K562 (cell line): ENCODE results near the gene COL5A3. TPM values are rescaled to one million over a fixed set of nuclear protein-coding genes. Genes with fewer than 3 reads are reported as not detected.

ENCODE experiments used
- CSDE1 ChIP-seq, 2 experiments: fragments of 450-650 bp; IDR thresholded peaks; 2 replicates each; pipeline ENCODE4 v1.6.1; 2016; ENCODE audit warnings: mild to moderate bottlenecking in 1 of 2
- HOMEZ ChIP-seq: fragments of 250-450 bp; sonication (Bioruptor Pico); IDR thresholded peaks from 2 replicates; pipeline ENCODE4 v1.4.0; 2020; ENCODE audit warnings: mild to moderate bottlenecking, moderate library complexity
- TSHZ1 ChIP-seq: fragments of 250-450 bp; sonication (Bioruptor Pico); IDR thresholded peaks from 2 replicates; pipeline ENCODE4 v1.4.0; 2020; ENCODE audit warnings: mild to moderate bottlenecking, moderate library complexity
- ZBTB17 ChIP-seq: fragments of 450-650 bp; formaldehyde crosslinking; IDR thresholded peaks from 2 replicates; pipeline ENCODE4 v1.4.0; 2020; ENCODE audit warnings: mild to moderate bottlenecking
- polyA plus RNA-seq, 8 experiments: library from polyadenylated mRNA; depleted of rRNA in 4 of 8; stranded (reverse) in 5 of 8; unstranded in 3 of 8; fragments of >200 nt; fragmentation: Nextera tagmentation in 2 of 8; fragmentation: Illumina TruSeq in 1 of 8; extraction: Ambion mirVana in 2 of 8; extraction: Trizol in 1 of 8; gene quantifications; 2 replicates each; pipeline versions ENCODE4 v1.2.1 to v1.2.3, GENCODE V29; 2011 to 2014; ENCODE audit warnings: inconsistent platforms in 1 of 8, missing spikeins in 1 of 8
- total RNA-seq, 7 experiments: library from RNA; depleted of rRNA in 6 of 7; stranded (reverse); fragments of >200 nt in 6 of 7; fragmentation: Illumina TruSeq in 2 of 7; extraction: Trizol in 2 of 7; gene quantifications; 2 replicates each; pipeline versions ENCODE4 v1.2.1 to v1.2.3, GENCODE V29; 2011 to 2021; ENCODE audit warnings: low replicate concordance in 1 of 7

COL5A3 gene
- total and polyA plus RNA-seq, 9 of the 15 experiments (the other 6 are each of a cell fraction or from before 2014, with no cell fraction given) = 0.01 to 0.02 TPM; not detected in 7

- TF ChIP-seq CSDE1 (IDR thresholded peaks at IDR 0.05) (no peak), ZBTB17 (no peak), TSHZ1 (CRISPR knock-in tag) (no peak), HOMEZ (CRISPR knock-in tag) (no peak)
- TF ChIP-seq, all 486 proteins: peak for 0
Observed at GRCh38 chr19:9912551-9913236, 97.6 kb downstream of the COL5A3 start (continued).
